Esophagus squamous epithelium (tissue), 5 donors: ENCODE results near the gene AGBL2. TPM values are rescaled to one million over a fixed set of nuclear protein-coding genes. Genes with fewer than 3 reads are reported as not detected.
A peak's percentile ranks its signal among the peaks of the same experiment; 100 is the strongest.
"Not testable (repeated sequence)": the region's sequence is repeated elsewhere in the genome, so short reads cannot be mapped to it uniquely, and the experiment has no call there.

Source experiments
- DNase-seq: peaks from one replicate; lab custom pipeline; 2025; lab: John Stamatoyannopoulos, UW
- H3K27ac ChIP-seq, 4 donors: fragments of 200-600 bp; sonication (generic); one replicate each; pipeline ENCODE4 v1.5.1; 2016 to 2019; ENCODE audit warnings: mild to moderate bottlenecking in 1 of 4
- H3K27me3 ChIP-seq, 4 donors: fragments of 200-600 bp; sonication (generic); 1 replicate in 3 of 4; 2 replicates in 1 of 4; pipeline versions ENCODE4 v1.5.1 to v1.6.0; 2017 to 2021; ENCODE audit warnings: antibody characterized with exemption in 1 of 4
- H3K36me3 ChIP-seq, 3 donors: fragments of 200-600 bp; sonication (generic); one replicate each; pipeline ENCODE4 v1.5.1; 2016 to 2019
- H3K4me1 ChIP-seq, 3 donors: fragments of 200-600 bp; sonication (generic); one replicate each; pipeline ENCODE4 v1.5.1; 2017 to 2019
- H3K4me3 ChIP-seq, 4 donors: fragments of 200-600 bp; sonication (generic); 1 replicate in 3 of 4; 2 replicates in 1 of 4; pipeline ENCODE4 v1.5.1; 2016 to 2019; ENCODE audit warnings: mild to moderate bottlenecking in 2 of 4, moderate library complexity in 1 of 4
- H3K9me3 ChIP-seq, 3 donors: fragments of 200-600 bp; sonication (generic); one replicate each; pipeline ENCODE4 v1.5.1; 2016 to 2019
- CTCF ChIP-seq, 6 experiments: fragments of 450-650 bp in 4 of 6; fragments of 200-600 bp in 2 of 6; sonication (generic) in 2 of 6; IDR thresholded peaks; one replicate each; pipeline ENCODE4 v1.5.1; 2016 to 2019; ENCODE audit warnings: antibody characterized with exemption in 6 of 6, mild to moderate bottlenecking in 4 of 6, moderate library complexity in 4 of 6
- POLR2A ChIP-seq, 4 donors: fragments of 450-650 bp; IDR thresholded peaks; one replicate each; pipeline ENCODE4 v1.6.1; 2017; ENCODE audit warnings: antibody characterized with exemption in 4 of 4, mild to moderate bottlenecking in 4 of 4, moderate library complexity in 3 of 4
- WGBS, 2 donors: methylation state at CpG; one replicate each; pipeline ENCODE4 v1.1.5; 2018; 5-methylcytosine and 5-hydroxymethylcytosine counted together
- intact Hi-C: fragments of 100-400 bp; cut with DNase I; formaldehyde crosslinking; loops from one replicate; pipeline ENCODE4 v1.15.0; 2022
- total RNA-seq, 4 donors: library from RNA; depleted of rRNA; stranded (reverse); fragments of >200 nt; gene quantifications; one replicate each; pipeline ENCODE4 v1.1.0, GENCODE V29; 2016
- donor health status: DM: yes; HTN: yes; CAD: no.

AGBL2 gene
- total RNA-seq, 4 donors from 2014 or later = 0.35 to 0.76 (median 0.57) TPM; not detected in 1

- H3K27ac ChIP-seq = no peak overlapping the region
- TF ChIP-seq CTCF (IDR thresholded peaks at IDR 0.05) = no peak
- no peak for TF ChIP-seq POLR2A (IDR thresholded peaks at IDR 0.05)
- intact Hi-C loops = no loop called here
- no peaks in the 10 kb centered on the region for H3K9me3 ChIP-seq
- no peaks in the 10 kb centered on the region for H3K36me3 ChIP-seq
- no peak overlapping the region for H3K4me3 ChIP-seq
- H3K27me3 ChIP-seq = no peaks in the 10 kb centered on the region
- 81 to 86% methylated on average over 6 of the region's 6 CpGs for WGBS, 2 donors
- H3K4me1 ChIP-seq = peaks cover 6 to 20% (median 13%) of the 10 kb centered on the region in 3 donors
- DNase-seq = no peak
These were observed 69.7 kb downstream of the AGBL2 start for GRCh38 chr11:47645500-47645899.

DNA sequence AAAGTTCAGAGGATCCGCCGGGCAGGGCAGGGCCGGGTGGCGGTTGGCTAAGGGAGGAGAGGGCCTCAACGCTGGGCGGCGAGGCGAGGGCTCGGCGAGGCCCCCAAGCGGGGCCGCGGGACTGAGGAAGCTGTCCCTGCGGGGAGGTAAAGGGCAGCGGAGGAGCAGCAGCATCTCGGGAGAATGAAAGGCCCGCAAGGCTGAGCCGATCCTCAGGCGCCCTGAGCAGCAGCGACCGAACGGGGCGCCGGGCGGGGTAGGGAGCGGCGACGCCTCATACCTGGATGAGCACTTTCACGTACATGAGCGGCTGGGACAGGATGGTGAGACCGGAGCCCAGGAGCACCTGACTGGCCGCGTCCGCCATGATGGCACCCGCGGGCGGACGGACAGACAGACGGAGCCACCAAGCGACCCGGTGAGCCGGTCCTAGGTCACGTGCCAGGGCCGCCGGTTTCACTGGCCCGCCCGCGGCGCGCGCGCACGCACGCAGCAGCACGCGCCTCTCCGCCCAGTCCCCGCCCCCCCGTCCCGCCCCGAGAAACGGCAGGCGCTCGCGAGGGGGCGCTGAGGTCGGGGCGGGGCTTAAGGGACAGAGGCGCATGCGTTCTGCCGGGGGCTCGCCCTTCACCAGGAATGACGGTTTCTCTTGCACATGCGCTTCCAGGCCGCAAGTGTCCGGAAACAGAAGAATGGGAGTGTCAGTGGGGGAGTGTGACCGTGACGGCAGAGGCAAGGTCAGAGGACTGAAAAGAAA is 72.9 kb downstream of the AGBL2 start, which contains the start of gene MTCH2:
TSS of gene MTCH2 (minus strand) at position 461 of the 757 bp plus-strand sequence. CDS start at position 367, 94 bp downstream.
- TF ChIP-seq POLR2A (IDR thresholded peaks at IDR 0.05) (peak in 3 of 4 donors; percentile 64 to 85 (median 69)), CTCF (IDR thresholded peaks at IDR 0.05) (peak; percentile 15 to 65 (median 37))
- WGBS, 2 donors = 0 to 3% methylated on average over 5 to 18 of the region's 78 CpGs

DNA sequence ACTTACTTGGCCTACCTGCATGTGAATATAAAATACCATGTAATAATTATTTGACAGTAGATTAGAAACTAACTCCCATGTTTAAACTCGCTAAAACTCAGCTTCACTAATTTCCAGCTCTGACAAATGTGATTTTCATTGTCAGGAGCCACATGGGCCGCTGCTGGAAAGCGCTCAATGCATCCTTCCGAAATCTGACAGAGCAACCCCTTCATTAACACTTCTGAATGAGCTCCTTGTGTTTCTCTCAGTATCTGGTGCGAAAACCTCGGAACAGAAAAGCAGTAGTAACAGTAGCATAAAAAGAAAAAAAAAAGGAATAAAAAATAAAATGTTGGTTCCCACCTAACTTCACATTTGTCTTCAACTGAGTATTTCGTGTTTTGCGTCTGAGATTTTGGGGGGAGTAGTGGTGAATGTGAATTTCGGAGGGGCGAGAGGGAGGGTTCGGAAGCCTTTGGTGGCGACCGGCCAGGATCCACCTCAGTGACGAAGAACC is 73.5 kb downstream of the AGBL2 start:
- peak overlapping the region; percentile 95 to 99 (median 95) for H3K27ac ChIP-seq
- no peaks in the 10 kb centered on the region for H3K9me3 ChIP-seq
- TF ChIP-seq CTCF (IDR thresholded peaks at IDR 0.05) (no peak), POLR2A (IDR thresholded peaks at IDR 0.05) (no peak)
- intact Hi-C loops = no loop called here
- no peak for DNase-seq
- peaks cover 6 to 24% (median 16%) of the 10 kb centered on the region in 3 donors for H3K4me1 ChIP-seq
- peak overlapping the region; percentile 69 to 97 (median 80) for H3K4me3 ChIP-seq
- H3K27me3 ChIP-seq = no peaks in the 10 kb centered on the region
- H3K36me3 ChIP-seq = peaks cover 0 to 30% (median 5%) of the 10 kb centered on the region in 3 donors
- WGBS, 2 donors = 7 to 8% methylated on average over 12 to 13 of the region's 14 CpGs

More for the DNA sequence above, 72.9 kb downstream of the AGBL2 start, which contains the start of gene MTCH2:
- peaks cover 6 to 24% (median 16%) of the 10 kb centered on the region in 3 donors for H3K4me1 ChIP-seq
- H3K27ac ChIP-seq = peak within 1 kb of the TSS; percentile 95 to 99 (median 95)
- H3K4me3 ChIP-seq = peak within 1 kb of the TSS; percentile 69 to 97 (median 80)
- peaks cover 0 to 24% (median 2%) of the 10 kb centered on the region in 3 donors for H3K36me3 ChIP-seq
- DNase-seq = peak; percentile 72
- intact Hi-C loops = no loop called here
- H3K9me3 ChIP-seq = no peaks in the 10 kb centered on the region
- H3K27me3 ChIP-seq = no peaks in the 10 kb centered on the region

- H3K36me3 ChIP-seq = peaks cover 0 to 41% (median 5%) of the 10 kb centered on the region in 3 donors
- peaks cover 6 to 24% (median 16%) of the 10 kb centered on the region in 3 donors for H3K4me1 ChIP-seq
- H3K27me3 ChIP-seq, H3K27ac ChIP-seq, H3K9me3 ChIP-seq, intact Hi-C loops, DNase-seq, H3K4me3 ChIP-seq: not testable (repeated sequence)
- 71 to 76% methylated on average over 5 to 6 of the region's 6 CpGs for WGBS, 2 donors
These were observed 74.7 kb downstream of the AGBL2 start for GRCh38 chr11:47640506-47640905.

- intact Hi-C loops, H3K27ac ChIP-seq, H3K9me3 ChIP-seq, H3K4me3 ChIP-seq, H3K27me3 ChIP-seq, DNase-seq: not testable (repeated sequence)
- H3K36me3 ChIP-seq = peaks cover 6 to 83% (median 24%) of the 10 kb centered on the region in 3 donors
- 92 to 96% methylated on average over 11 of the region's 11 CpGs for WGBS, 2 donors
- H3K4me1 ChIP-seq = peaks cover 6 to 13% (median 12%) of the 10 kb centered on the region in 3 donors
These were observed 78.8 kb downstream of the AGBL2 start for GRCh38 chr11:47636331-47636730.

DNA sequence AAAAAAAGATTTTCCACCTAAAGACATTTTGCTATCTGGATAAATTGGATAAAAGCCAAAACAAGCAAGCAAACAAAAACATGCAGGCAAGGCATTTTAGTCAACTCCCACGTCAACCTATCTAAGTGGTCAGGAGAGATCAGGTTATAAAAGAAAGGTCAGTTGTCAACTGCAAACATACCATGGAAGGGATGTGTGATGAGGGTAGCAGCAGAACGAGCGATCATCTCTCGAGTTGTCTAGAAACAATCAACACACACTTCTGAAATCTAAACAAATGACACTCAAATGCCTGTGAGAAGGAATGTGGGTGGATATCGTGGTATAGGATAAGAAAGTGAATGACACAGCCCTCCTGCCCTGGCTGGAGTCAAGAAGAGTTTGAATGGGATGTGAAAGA is 83.7 kb downstream of the AGBL2 start:
- intact Hi-C loops = no loop called here
- Histone ChIP-seq H3K4me1 (no peaks in the 10 kb centered on the region), H3K27me3 (no peaks in the 10 kb centered on the region), H3K27ac (no peak overlapping the region), H3K4me3 (no peak overlapping the region), H3K9me3 (no peaks in the 10 kb centered on the region), H3K36me3 (peaks cover 6 to 100% (median 39%) of the 10 kb centered on the region in 3 donors)
- TF ChIP-seq CTCF (IDR thresholded peaks at IDR 0.05) (no peak), POLR2A (IDR thresholded peaks at IDR 0.05) (no peak)
- 79% methylated on average over 5 of the region's 5 CpGs for WGBS, 2 donors
- no peak for DNase-seq
